WTC11 (cell line): Measurements from ENCODE around the gene OPCML.

Experiments
- ELF4 ChIP-seq: sonication (generic); formaldehyde crosslinking; IDR thresholded peaks from 2 replicates; pipeline ENCODE4 v1.8.1; 2022; ENCODE audit warnings: low read depth, mild to moderate bottlenecking, moderate library complexity, missing genetic modification reagents
- ESRRA ChIP-seq: sonication (generic); formaldehyde crosslinking; IDR thresholded peaks from 2 replicates; pipeline ENCODE4 v1.8.1; 2022; ENCODE audit warnings: mild to moderate bottlenecking, missing genetic modification reagents, borderline replicate concordance
- FOXP1 ChIP-seq: sonication (generic); formaldehyde crosslinking; IDR thresholded peaks from 2 replicates; pipeline ENCODE4 v1.8.0; 2022; ENCODE audit warnings: missing genetic modification reagents, mild to moderate bottlenecking, moderate library complexity, borderline replicate concordance
- NFYB ChIP-seq: sonication (generic); formaldehyde crosslinking; conservative IDR thresholded peaks from 2 replicates; pipeline ENCODE4 v1.8.0; 2022; ENCODE audit warnings: low read depth, missing genetic modification reagents
- OVOL2 ChIP-seq: fragments of 250-450 bp; sonication (Bioruptor Pico); IDR thresholded peaks from 2 replicates; pipeline ENCODE4 v1.9.0; 2021; ENCODE audit warnings: mild to moderate bottlenecking, borderline replicate concordance
- TF ChIP-seq, protein P1 (sequence below): fragments of 200-600 bp; IDR thresholded peaks from 2 replicates; pipeline ENCODE4 v1.8.0; 2022; ENCODE audit warnings: antibody characterized with exemption

DNA sequence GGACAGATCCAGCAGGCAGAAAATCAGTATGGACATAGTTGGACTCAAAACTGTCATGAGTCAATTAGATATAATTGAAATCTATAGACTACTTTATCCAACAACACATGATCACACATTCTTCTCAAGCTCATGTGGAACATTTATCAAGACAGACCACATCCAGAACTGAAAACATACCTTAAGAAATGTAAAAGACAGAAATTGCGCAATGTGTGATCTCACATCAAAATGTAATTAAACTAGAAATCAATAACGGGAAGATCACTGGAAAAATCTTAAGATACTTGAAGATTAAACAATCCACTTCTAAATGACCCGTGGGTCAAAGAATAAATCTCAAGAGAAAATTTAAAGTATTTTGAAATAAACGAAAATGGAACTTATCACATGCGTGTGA lies 435.3 kb downstream of the OPCML start:
- TF ChIP-seq NFYB (CRISPR knock-in tag) = no peak
- TF ChIP-seq, protein P1, sequence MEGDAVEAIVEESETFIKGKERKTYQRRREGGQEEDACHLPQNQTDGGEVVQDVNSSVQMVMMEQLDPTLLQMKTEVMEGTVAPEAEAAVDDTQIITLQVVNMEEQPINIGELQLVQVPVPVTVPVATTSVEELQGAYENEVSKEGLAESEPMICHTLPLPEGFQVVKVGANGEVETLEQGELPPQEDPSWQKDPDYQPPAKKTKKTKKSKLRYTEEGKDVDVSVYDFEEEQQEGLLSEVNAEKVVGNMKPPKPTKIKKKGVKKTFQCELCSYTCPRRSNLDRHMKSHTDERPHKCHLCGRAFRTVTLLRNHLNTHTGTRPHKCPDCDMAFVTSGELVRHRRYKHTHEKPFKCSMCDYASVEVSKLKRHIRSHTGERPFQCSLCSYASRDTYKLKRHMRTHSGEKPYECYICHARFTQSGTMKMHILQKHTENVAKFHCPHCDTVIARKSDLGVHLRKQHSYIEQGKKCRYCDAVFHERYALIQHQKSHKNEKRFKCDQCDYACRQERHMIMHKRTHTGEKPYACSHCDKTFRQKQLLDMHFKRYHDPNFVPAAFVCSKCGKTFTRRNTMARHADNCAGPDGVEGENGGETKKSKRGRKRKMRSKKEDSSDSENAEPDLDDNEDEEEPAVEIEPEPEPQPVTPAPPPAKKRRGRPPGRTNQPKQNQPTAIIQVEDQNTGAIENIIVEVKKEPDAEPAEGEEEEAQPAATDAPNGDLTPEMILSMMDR = no peak
- TF ChIP-seq ELF4 (CRISPR knock-in tag) = no peak
- TF ChIP-seq FOXP1 = no peak
- no peak for TF ChIP-seq OVOL2 (CRISPR knock-in tag)
- no peak for TF ChIP-seq ESRRA (CRISPR knock-in tag)
